CD4-positive, alpha-beta T cell treated with Interleukin-17A for 1 hour (primary cell): ENCODE results near the gene DCXR.

Source experiments
- DNase-seq: peaks from one replicate; pipeline ENCODE4 v3.0.0-alpha.2; 2020

Gene DCXR

GRCh38 chr17:82008941-82009405, 28.5 kb downstream of the DCXR start:
- DNase-seq: no peak

GRCh38 chr17:82008258-82008940, 29.1 kb downstream of the DCXR start:
- DNase-seq: no peak

GRCh38 chr17:82007495-82008257, 29.8 kb downstream of the DCXR start:
- no peak for DNase-seq

- no peak for DNase-seq
Measured at GRCh38 chr17:82007228-82007494, 30.3 kb downstream of the DCXR start.

- no peak for DNase-seq
Measured at GRCh38 chr17:82006468-82007227, 30.8 kb downstream of the DCXR start.

GRCh38 chr17:82005701-82006348, 31.7 kb downstream of the DCXR start:
- DNase-seq: no peak

GRCh38 chr17:82004517-82005455, 32.7 kb downstream of the DCXR start:
- no peak for DNase-seq

- DNase-seq: no peak
Measured at GRCh38 chr17:82003411-82004381, 33.8 kb downstream of the DCXR start.

GRCh38 chr17:82001571-82002056, 35.9 kb downstream of the DCXR start:
- no peak for DNase-seq

- DNase-seq: no peak
Measured at GRCh38 chr17:82000803-82001570, 36.5 kb downstream of the DCXR start.

- DNase-seq: no peak
Measured at GRCh38 chr17:81999976-82000802, 37.3 kb downstream of the DCXR start.

- no peak for DNase-seq
Measured at GRCh38 chr17:81999587-81999975, 37.9 kb downstream of the DCXR start.

- DNase-seq: no peak
Measured at GRCh38 chr17:81998691-81999438, 38.6 kb downstream of the DCXR start.

GRCh38 chr17:81998212-81998611, 39.3 kb downstream of the DCXR start:
- DNase-seq: no peak

- DNase-seq: no peak
Measured at GRCh38 chr17:81996757-81997441, 40.6 kb downstream of the DCXR start.

GRCh38 chr17:81996232-81996756, 41.2 kb downstream of the DCXR start:
- DNase-seq: no peak

GRCh38 chr17:81995463-81996231, 41.9 kb downstream of the DCXR start:
- DNase-seq: no peak
